Activated T-helper 1 cell treated with Interleukin-2 at 50 U/mL for 16 hours (primary cell): ENCODE data around the gene L2HGDH.
A peak's percentile ranks its signal among the peaks of the same experiment; 100 is the strongest.

Experiments used
- DNase-seq: peaks from one replicate; pipeline ENCODE4 v3.0.0-alpha.2; 2020; ENCODE audit warnings: low read depth

Gene L2HGDH

GRCh38 chr14:50285861-50286260 is 26.2 kb downstream of the L2HGDH start:
- no peak for DNase-seq

DNA sequence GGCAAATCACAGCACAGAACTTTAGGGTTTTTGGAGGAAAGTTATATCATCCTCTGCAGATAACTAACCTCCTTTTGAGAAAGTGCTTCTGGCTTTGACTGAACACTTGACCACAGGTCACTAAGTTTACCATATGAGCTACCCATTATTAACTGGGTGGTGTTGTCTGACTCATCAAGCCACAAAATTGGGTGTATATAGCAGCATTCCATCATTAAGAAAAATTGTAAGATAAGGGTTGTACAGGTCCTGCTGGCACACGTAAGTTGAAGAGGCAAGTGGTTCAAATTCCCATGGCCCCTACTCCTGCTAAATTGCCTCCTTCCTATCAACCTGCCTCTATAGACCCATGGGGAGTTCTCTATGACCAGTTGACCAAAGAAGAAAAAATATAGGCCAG is 39.5 kb downstream of the L2HGDH start:
- no peak for DNase-seq

GRCh38 chr14:50270932-50271331 is 41.1 kb downstream of the L2HGDH start:
- no peak for DNase-seq

DNA sequence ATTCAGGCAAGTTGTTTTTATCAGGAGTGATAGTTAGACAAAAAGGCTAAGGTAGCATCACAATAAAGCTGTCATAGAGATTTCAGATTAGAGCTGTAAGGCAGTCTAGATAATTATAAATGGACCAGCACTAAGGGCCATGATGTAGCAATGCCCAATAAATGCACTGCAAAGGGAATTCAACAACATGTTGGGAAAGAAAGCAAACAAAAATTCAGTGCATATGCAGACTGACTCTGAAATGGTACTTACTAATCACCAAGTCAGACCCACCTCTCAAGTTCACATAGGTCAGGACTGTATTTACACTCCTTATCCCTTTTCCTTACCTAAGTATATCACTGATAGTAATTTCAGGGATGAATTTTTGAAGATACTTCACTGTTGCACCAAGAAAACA is 47.0 kb downstream of the L2HGDH start:
- DNase-seq = no peak

GRCh38 chr14:50263321-50263720 is 48.7 kb downstream of the L2HGDH start:
- DNase-seq = no peak

DNA sequence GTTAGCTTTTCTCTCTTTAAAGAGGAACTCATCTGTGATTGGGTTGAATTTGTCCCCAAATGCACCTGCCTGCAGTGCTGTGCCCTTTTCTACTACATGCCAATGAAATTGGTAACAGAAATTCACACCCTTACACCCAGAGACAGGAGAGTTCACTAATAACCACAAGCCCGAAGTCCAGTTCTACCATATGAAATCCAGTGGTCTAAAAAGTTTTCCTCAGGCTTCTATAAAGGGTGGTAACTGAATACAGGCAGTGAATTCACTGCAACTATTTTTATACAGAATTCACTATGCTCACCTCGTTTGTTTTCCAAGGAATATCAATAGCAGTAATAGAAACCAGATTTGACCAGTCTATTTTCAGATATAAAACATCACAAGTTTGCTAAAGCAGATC is 49.2 kb downstream of the L2HGDH start:
- DNase-seq = no peak

- DNase-seq = no peak
Observed at GRCh38 chr14:50260511-50260910, 51.5 kb downstream of the L2HGDH start.

DNA sequence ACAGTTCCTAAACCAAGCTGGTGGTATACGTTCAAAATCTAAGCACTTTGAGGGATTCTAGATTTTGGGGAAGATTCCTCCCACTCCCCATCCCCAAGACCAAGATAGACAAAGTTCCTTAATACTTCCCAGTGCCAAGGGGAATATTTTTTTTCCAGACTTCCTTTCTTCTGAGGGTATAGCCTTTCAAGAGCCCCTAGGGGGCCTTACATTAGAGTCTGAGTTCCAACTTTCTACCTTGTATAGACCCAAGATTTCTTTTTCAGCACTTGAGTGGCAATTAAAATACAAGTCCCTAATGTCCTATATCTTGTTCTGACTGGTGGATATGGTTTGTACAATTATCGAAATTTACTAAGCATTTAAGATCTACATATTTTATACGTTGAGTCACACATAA is 52.0 kb downstream of the L2HGDH start:
- no peak for DNase-seq

- DNase-seq = no peak
Observed at GRCh38 chr14:50257732-50258131, 54.3 kb downstream of the L2HGDH start.

GRCh38 chr14:50254248-50254647 is 57.8 kb downstream of the L2HGDH start:
- DNase-seq = no peak

GRCh38 chr14:50249136-50249775 is 62.8 kb downstream of the L2HGDH start:
- DNase-seq = no peak

DNA sequence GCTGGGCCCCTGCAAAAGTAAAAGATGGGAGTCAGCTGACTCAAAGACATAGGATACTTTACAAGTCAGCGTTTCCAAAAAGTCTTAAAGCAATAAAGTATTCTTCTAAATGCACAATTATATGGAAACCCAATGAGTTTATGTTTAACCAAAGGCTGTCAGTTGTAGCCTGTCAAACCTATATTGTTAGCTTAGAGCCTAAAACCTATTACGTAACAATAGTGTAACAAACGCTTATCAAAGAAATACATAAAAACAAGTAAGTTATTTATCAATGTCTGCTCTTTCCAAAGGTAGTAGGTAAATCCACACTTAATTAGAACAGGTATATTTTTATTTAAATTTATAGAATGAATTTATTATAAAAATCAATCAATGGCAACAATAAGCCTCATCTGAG is 64.8 kb downstream of the L2HGDH start:
- no peak for DNase-seq

GRCh38 chr14:50242566-50243310 is 69.3 kb downstream of the L2HGDH start:
- DNase-seq = no peak

DNA sequence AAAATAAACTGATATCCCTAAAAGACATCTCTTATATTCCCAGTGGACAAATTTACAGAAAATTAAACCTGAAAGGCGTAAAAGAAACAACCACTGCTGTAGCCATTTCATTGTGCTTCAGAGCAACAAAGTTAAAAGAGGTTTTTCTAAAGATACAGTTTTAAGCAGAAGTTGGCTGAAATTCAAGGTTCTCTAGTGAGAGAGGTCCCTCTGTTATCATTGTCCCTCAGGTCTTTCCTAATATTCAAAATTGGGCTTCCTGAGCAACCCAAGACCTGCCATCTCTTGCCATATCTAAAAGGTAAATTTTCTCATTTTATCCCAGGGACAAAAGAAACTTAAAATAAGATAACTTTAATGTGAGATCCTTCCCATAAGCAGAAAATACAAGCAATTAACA is 69.9 kb downstream of the L2HGDH start:
- no peak for DNase-seq

DNA sequence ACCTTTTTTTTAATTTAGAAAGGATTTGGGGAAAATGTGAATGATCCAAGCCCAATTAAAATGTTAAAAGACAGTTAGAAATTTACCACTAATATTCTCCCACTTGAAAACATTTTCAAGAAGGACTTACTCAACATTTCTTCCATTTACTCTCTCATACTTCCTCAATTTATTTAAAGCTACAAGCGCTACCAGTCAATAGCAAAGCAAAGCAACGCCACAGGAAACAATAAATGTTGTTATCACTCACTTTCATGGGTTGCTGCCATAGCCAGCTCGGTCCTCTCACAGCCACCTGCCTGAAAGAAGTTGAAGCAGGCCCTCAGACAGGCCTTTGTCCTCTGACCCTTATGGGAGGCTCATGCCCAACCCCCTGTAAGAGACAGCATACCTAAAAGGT is 74.6 kb downstream of the L2HGDH start:
- DNase-seq = no peak

- DNase-seq = no peak
Observed at GRCh38 chr14:50233951-50234250, 78.1 kb downstream of the L2HGDH start.

DNA sequence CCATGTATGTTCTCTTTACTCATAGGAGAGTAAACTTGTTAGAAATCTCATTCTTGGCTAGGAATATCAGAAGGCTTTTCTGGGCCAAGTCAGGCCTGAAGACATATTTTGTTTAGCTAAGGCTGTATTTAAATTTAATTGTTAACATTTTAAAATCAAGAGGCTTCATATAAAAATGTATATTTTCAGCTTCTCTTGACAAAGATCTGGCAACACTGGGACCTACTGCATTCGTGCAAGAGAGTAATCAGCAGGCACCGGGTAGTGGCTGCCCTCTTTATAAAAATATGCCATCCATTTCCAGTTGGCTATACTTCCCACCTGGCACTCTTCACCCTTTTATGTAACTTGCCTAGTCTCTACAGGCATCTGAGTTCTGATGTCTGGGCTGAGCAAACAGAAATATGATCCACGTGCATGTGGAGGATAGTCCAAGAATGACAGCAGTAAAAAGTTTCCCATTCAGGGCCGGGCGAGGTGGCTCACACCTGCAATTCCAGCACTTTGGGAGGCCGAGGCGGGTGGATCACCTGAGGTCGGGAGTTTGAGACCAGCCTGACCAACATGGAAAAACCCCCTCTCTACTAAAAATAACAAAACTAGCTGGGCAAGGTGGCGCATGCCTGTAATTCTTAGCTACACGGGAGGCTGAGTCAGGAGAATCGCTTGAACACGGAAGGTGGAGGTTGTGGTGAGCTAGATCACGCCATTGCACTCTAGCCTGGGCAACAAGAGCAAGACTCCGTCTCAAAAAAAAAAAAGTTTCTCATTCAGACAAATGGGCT is 78.7 kb downstream of the L2HGDH start:
- DNase-seq = no peak

- no peak for DNase-seq
Observed at GRCh38 chr14:50232276-50232642, 79.8 kb downstream of the L2HGDH start.

DNA sequence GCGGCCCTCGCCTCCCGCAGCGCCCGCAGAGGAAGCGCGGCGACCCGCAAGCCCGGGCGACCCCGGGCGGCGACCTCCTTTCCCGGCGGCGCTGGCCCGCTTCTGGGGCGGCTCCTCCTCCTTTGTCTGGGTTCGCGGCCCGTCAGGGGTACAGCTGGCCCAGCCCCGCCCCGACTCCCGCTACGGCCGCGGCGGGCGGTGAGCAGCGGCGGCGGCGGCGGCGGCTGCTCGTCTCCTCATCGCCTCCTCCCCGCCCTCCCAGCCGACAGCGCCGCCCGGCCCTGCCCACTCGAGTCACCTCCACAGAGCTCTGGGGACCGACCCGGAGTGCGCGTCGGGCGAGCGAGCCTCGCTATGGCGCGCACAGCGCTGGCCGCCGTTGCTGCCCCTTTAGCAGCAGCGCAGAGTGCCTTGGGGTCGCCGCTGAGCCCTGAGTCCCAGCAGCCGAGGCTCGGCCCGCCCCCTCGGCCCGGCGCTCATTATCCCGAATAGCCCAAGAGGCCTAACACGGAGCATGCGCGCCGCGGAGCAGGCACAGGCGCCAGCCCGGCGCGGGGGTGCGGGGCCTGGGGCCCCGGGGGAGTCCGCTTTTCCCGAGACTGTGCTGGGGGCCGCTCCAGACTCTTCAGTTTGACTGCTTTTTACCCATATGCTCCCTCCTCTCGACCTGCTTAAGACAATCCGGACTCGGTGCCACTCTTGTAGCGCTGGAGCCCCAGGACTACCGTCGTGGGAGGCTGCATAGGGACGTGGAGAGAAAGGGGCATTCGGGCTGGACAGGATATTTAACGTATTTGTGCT is 80.4 kb downstream of the L2HGDH start, which contains the start of gene SOS2:
Gene SOS2 (minus strand): TSS at position 104 of the 801 bp plus-strand sequence. CDS start 295 bp downstream, outside the sequence.
- peak; percentile 74 for DNase-seq

DNA sequence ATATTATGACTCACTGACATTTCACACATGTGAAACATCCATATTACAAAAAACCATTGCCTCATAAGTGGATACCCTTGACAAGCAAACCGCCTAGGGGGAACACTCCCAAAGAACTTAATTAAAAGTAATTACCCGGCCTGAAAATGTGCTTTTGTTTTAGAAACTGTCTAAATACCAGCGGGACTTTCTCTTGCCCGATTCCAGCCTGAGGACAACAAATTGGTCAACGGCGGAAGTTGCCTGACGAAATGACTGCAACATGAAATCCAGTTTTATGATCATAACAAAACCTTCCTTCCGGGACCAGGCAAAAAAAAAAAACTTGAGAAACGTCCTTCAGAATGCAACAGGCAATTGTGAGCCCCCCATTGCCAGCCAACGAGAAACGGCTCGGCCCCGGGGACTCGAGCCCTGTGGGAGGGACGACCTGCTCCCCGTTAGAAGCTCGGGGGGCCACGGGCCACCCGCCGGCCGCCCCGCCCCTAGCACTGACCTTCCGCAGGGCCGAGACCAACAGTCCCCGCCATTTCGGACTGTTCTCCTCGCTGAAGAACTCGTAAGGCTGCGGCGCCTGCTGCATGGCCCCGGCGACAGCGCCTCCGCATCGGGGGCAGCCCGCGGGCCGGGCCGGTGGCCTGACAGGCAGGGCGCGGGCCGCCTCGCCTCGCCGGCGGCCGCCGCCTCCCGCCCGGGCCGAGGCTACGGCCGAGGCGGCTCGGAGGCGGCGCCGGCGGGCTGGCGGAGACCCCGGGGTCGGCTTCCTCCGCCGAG is 81.1 kb downstream of the L2HGDH start:
- DNase-seq = no peak

DNA sequence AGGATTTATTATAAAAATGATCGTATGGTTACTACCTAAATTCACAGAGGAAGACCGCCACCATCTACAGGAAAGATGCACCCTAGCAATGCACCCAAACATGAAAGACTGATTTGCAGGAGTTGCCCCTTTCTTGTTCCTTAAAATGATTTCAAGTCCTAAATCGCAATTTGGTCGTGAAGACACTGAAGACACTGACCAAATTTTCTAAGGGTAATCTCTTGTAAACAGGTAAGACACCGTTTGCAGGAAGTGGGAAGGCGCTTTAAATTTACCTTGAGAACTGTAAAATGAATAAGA is 81.7 kb downstream of the L2HGDH start:
- DNase-seq = no peak

DNA sequence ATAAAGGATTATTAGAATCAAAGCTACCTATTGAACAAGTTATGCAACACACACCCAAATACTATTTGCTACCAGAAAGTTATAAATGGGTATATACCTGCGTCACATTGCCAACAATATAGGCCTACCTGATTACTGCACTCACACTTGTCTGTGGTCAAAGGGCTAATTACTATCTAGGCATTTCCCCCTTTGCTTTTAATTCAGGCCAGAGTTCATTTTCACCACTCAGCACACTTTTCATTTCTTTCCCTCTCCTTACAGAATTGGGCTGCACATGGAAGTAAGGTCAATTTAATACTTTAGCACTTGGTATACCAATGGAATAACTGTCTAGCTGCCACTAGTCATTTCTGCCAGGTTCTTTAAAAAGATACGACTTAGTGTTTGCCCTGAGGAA is 82.3 kb downstream of the L2HGDH start:
- DNase-seq = no peak
